ENCODE data around the gene PPP1R9A.

The PPP1R9A gene

DNA sequence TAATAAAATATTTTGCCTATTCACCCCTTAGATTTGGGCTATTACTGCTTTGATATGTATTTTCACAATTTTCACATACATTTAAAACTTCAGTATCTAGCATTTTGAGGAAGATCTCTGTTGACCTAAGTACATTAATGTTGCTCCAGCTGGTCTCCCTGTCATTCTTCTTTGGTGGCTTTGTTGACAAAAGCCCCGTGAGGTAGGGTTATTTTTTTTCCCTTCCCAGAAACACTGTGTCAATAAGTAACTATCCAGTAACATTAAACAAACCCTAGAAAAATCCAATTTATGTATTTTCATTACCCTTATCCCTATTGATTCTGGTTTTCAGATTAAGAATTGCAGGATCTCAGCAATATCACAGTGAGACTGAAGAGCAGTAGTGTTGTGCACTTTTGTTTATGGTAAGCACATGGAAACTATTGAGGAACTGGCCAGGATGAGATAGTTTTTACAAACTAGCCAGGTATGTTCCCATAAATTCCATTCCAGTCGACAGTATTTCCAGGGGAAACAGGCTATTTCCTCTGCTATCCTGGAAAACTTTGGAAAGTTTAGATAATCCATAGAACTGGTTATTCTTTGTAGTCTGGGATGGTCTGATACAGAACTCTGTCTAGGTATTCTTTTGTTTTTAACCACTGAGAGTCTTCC, 218.8 kb downstream of the PPP1R9A start:
- TF ChIP-seq, protein P1, sequence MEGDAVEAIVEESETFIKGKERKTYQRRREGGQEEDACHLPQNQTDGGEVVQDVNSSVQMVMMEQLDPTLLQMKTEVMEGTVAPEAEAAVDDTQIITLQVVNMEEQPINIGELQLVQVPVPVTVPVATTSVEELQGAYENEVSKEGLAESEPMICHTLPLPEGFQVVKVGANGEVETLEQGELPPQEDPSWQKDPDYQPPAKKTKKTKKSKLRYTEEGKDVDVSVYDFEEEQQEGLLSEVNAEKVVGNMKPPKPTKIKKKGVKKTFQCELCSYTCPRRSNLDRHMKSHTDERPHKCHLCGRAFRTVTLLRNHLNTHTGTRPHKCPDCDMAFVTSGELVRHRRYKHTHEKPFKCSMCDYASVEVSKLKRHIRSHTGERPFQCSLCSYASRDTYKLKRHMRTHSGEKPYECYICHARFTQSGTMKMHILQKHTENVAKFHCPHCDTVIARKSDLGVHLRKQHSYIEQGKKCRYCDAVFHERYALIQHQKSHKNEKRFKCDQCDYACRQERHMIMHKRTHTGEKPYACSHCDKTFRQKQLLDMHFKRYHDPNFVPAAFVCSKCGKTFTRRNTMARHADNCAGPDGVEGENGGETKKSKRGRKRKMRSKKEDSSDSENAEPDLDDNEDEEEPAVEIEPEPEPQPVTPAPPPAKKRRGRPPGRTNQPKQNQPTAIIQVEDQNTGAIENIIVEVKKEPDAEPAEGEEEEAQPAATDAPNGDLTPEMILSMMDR (conservative IDR thresholded peaks at IDR 0.05), result no peak
- no peak overlapping the region for H3K27ac ChIP-seq

- TF ChIP-seq, protein P1 (conservative IDR thresholded peaks at IDR 0.05), result no peak
- H3K27ac ChIP-seq, result no peak overlapping the region
Observed at GRCh38 chr7:95132500-95132899, 225.1 kb downstream of the PPP1R9A start.

DNA sequence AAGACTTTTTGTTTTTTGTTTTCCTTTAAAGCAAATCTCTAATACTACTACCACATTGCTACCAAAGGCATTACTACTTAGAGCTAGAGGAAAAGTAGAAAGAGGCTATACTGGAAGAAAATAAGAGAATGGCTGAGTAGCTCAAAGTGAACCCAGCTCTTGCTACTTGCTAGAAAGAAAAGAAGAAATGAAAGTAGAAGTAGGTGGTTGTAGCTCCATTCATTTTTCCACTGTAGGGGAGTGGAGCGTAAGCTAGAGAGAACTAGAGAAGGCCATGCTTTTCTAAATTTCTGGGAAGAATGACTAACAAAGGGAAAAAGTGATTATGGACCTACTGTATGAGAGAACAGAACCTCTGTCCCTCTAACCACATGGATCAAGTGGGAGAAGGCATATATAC, 232.5 kb downstream of the PPP1R9A start:
- TF ChIP-seq, protein P1 (conservative IDR thresholded peaks at IDR 0.05), result no peak
- H3K27ac ChIP-seq, result no peak overlapping the region

- TF ChIP-seq, protein P1 (conservative IDR thresholded peaks at IDR 0.05), result no peak
- H3K27ac ChIP-seq, result no peak overlapping the region
Observed at GRCh38 chr7:95141755-95142154, 234.4 kb downstream of the PPP1R9A start.

- H3K27ac ChIP-seq, result no peak overlapping the region
- TF ChIP-seq, protein P1 (conservative IDR thresholded peaks at IDR 0.05), result no peak
Observed at GRCh38 chr7:95144256-95144655, 236.9 kb downstream of the PPP1R9A start.

- H3K27ac ChIP-seq, result no peak overlapping the region
- TF ChIP-seq, protein P1 (conservative IDR thresholded peaks at IDR 0.05), result no peak
Observed at GRCh38 chr7:95155965-95156364, 248.6 kb downstream of the PPP1R9A start.

GRCh38 chr7:95157381-95157780, 250.0 kb downstream of the PPP1R9A start:
- no peak overlapping the region for H3K27ac ChIP-seq
- TF ChIP-seq, protein P1 (conservative IDR thresholded peaks at IDR 0.05), result no peak
